Measurements from ENCODE around the gene SLU7. TPM values are rescaled to one million over a fixed set of nuclear protein-coding genes. Genes with fewer than 3 reads are reported as not detected.

Gene SLU7
- total RNA-seq, 1 experiment from 2014 or later = 43.6 TPM

GRCh38 chr5:160457252-160457651, 38.4 kb upstream of the SLU7 start:
- Histone ChIP-seq H3K79me2 (ENCODE audit: insufficient read depth, low read length) (no peaks in the 10 kb centered on the region), H3K36me3 (ENCODE audit: control insufficient read depth in 1 of 2, insufficient read depth in 2 of 2, low read length in 2 of 2) (no peaks in the 10 kb centered on the region), H3K27ac (ENCODE audit: low read depth, low read length) (no peak overlapping the region), H3K9ac (ENCODE audit: low read length) (no peak overlapping the region), H3K9me3 (ENCODE audit: control insufficient read depth in 1 of 2, insufficient read depth in 1 of 2, low read depth in 1 of 2, low read length in 2 of 2) (no peaks in the 10 kb centered on the region), H2AFZ (ENCODE audit: low read depth, low read length, poor library complexity, severe bottlenecking) (no peak overlapping the region), H3K4me2 (ENCODE audit: low read length) (no peak overlapping the region), H3K27me3 (ENCODE audit: insufficient read depth, low read length) (peaks cover 33% of the 10 kb centered on the region), H3K4me1 (ENCODE audit: control insufficient read depth in 1 of 2, insufficient read depth in 2 of 2, low read length in 2 of 2) (no peaks in the 10 kb centered on the region), H4K20me1 (ENCODE audit: insufficient read depth) (no peaks in the 10 kb centered on the region), H3K9me2 (ENCODE audit: insufficient read depth) (no peaks in the 10 kb centered on the region), H3K4me3 (replicated peaks in 1 of 2; ENCODE audit: low read depth in 1 of 2, low read length in 2 of 2) (no peak overlapping the region)
- ChIA-PET RAD21 (ENCODE audit: low non-redundant PET in 1 of 2, low total read pairs in 2 of 2, uncharacterized antibody in 2 of 2, unreplicated experiment in 2 of 2) (no interaction called here), CTCF (no interaction called here), POLR2A (no interaction called here)
- ATAC-seq = no peak
- intact Hi-C loops (cut with micrococcal nuclease) = no loop called here
- no peak for TF ChIP-seq EGR1 (IDR thresholded peaks at IDR 0.05; ENCODE audit: low read depth)
- DNase-seq (ENCODE audit: low read depth, low spot score) = no peak
- BruUV-seq (replicated peaks) = no TSS peak

- ATAC-seq (no peak), DNase-seq (ENCODE audit: low read depth, low spot score) (no peak)
- no peaks in the 10 kb centered on the region for H4K20me1 ChIP-seq (ENCODE audit: insufficient read depth)
- no peak overlapping the region for H2AFZ ChIP-seq (ENCODE audit: low read depth, low read length, poor library complexity, severe bottlenecking)
- ChIA-PET RAD21 (ENCODE audit: low non-redundant PET in 1 of 2, low total read pairs in 2 of 2, uncharacterized antibody in 2 of 2, unreplicated experiment in 2 of 2) (no interaction called here), CTCF (no interaction called here), POLR2A (no interaction called here)
- no peak overlapping the region for H3K27ac ChIP-seq (ENCODE audit: low read depth, low read length)
- intact Hi-C loops (cut with micrococcal nuclease) = no loop called here
- no peaks in the 10 kb centered on the region for H3K9me3 ChIP-seq (ENCODE audit: control insufficient read depth in 1 of 2, insufficient read depth in 1 of 2, low read depth in 1 of 2, low read length in 2 of 2)
- H3K4me1 ChIP-seq (ENCODE audit: control insufficient read depth in 1 of 2, insufficient read depth in 2 of 2, low read length in 2 of 2) = no peaks in the 10 kb centered on the region
- H3K9me2 ChIP-seq (ENCODE audit: insufficient read depth) = no peaks in the 10 kb centered on the region
- no peak overlapping the region for H3K9ac ChIP-seq (ENCODE audit: low read length)
- no peak overlapping the region for H3K4me2 ChIP-seq (ENCODE audit: low read length)
- H3K36me3 ChIP-seq (ENCODE audit: control insufficient read depth in 1 of 2, insufficient read depth in 2 of 2, low read length in 2 of 2) = no peaks in the 10 kb centered on the region
- TF ChIP-seq ELF1 (IDR thresholded peaks at IDR 0.05; ENCODE audit: borderline replicate concordance, low read depth) (no peak), SP1 (IDR thresholded peaks at IDR 0.05; ENCODE audit: low read depth) (no peak), MAX (IDR thresholded peaks at IDR 0.05) (no peak), POLR2AphosphoS5 (IDR thresholded peaks at IDR 0.05; ENCODE audit: low read depth, low read length) (no peak), SIN3A (IDR thresholded peaks at IDR 0.05; ENCODE audit: low read depth) (no peak), EGR1 (IDR thresholded peaks at IDR 0.05; ENCODE audit: low read depth) (no peak), CBX3 (IDR thresholded peaks at IDR 0.05; ENCODE audit: low read depth) (no peak)
- H3K27me3 ChIP-seq (ENCODE audit: insufficient read depth, low read length) = peaks cover 36% of the 10 kb centered on the region
- H3K79me2 ChIP-seq (ENCODE audit: insufficient read depth, low read length) = no peaks in the 10 kb centered on the region
- BruUV-seq (replicated peaks) = no TSS peak
- no peak overlapping the region for H3K4me3 ChIP-seq (replicated peaks in 1 of 2; ENCODE audit: low read depth in 1 of 2, low read length in 2 of 2)
These were observed 37.7 kb upstream of the SLU7 start for GRCh38 chr5:160456480-160457177.
